ENCODE data around the gene COMT. TPM values are rescaled to one million over a fixed set of nuclear protein-coding genes. Genes with fewer than 3 reads are reported as not detected.

The COMT gene
- total and polyA plus RNA-seq, 2 donors from 2014 or later, result 118 to 244 TPM

DNA sequence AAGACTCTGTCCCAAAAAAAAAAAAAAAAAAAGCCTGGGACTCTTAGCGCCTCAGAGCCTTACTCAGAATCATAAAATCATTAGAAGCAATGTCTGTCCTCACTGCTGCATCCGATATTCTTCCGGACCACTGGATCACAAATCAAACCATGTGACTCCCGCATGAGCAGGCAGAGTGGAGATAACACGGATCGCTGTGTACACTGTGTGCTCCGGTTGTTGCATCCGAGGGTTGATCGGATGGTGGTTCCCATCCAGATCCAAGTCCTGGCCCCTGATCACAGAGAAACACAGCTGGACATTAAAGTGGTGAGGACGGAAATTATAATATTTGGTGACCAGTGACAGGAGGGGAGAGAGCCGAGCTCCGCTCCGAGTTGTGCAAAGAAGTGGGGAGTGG lies 9.8 kb downstream of the COMT start:
- Histone ChIP-seq H3K36me3 (ENCODE audit: control insufficient read depth in 2 of 3, insufficient read depth in 3 of 3, low read length in 3 of 3) (no peaks in the 10 kb centered on the region), H3K4me3 (ENCODE audit: low read length in 3 of 3) (no peak overlapping the region), H3K9me3 (ENCODE audit: control insufficient read depth in 2 of 3, insufficient read depth in 1 of 3, low read length in 3 of 3) (no peaks in the 10 kb centered on the region), H3K27me3 (ENCODE audit: control insufficient read depth, insufficient read depth, low read length) (no peaks in the 10 kb centered on the region), H3K9ac (ENCODE audit: low read length in 3 of 3) (no peak overlapping the region), H3K4me1 (ENCODE audit: control insufficient read depth in 2 of 3, insufficient read depth in 2 of 3, low read depth in 1 of 3, low read length in 3 of 3) (peaks cover 0 to 5% (median 4%) of the 10 kb centered on the region in 3 donors), H3K27ac (ENCODE audit: low read depth in 2 of 2, low read length in 2 of 2) (no peak overlapping the region)
- no peak for DNase-seq
- intact Hi-C loops (cut with DNase I), result no loop called here
- TF ChIP-seq, protein P1, sequence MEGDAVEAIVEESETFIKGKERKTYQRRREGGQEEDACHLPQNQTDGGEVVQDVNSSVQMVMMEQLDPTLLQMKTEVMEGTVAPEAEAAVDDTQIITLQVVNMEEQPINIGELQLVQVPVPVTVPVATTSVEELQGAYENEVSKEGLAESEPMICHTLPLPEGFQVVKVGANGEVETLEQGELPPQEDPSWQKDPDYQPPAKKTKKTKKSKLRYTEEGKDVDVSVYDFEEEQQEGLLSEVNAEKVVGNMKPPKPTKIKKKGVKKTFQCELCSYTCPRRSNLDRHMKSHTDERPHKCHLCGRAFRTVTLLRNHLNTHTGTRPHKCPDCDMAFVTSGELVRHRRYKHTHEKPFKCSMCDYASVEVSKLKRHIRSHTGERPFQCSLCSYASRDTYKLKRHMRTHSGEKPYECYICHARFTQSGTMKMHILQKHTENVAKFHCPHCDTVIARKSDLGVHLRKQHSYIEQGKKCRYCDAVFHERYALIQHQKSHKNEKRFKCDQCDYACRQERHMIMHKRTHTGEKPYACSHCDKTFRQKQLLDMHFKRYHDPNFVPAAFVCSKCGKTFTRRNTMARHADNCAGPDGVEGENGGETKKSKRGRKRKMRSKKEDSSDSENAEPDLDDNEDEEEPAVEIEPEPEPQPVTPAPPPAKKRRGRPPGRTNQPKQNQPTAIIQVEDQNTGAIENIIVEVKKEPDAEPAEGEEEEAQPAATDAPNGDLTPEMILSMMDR (IDR thresholded peaks at IDR 0.05; ENCODE audit: borderline replicate concordance, extremely low read depth, insufficient read depth), result no peak
- no peak for FAIRE-seq

DNA sequence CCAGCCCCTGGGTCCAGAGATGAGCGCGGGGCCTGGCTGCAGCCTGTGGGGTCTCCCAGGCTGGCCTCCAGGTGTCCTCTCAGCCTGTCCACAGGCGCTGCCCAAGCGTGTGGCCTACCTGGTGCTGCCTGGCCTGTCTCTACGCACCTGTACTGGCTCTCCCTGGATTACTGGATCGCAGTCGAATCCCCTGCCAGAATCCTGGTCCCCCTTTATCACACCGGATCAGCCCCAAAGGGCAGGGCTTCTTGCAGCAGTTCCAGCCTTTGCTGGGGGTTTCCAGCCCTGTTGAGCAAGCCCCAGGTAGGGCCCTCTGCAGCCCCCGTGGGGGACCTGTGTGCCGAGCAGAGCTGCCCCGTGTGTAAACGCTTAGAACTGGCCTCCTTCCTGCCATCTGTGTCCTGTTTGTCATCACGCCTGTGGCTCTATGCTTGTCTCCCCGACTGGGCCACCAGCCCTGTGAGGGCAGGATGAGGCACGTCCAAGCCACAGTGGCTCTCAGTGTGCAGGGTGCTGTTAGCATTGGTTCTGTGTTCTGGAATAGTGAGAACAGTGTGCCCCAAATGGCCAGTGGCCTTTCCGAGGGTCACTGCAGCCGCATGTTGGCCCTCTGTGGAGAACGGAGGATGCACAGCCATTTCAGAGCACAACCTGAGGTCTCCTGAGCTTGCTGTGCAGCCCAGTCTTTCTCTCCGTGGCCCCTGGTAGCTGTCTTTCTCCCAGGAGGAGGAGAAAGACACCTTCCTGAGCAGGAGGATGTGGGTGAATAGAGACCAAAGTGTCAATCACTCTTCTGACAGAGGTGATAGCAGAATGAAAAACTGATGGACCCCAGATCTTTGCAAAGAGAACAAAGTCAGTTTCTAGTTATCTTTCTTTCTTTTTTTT lies 13.9 kb downstream of the COMT start:
- H3K27ac ChIP-seq (ENCODE audit: low read depth in 2 of 2, low read length in 2 of 2), result no peak overlapping the region
- intact Hi-C loops (cut with DNase I), result no loop called here
- FAIRE-seq (no peak), DNase-seq (peak in 2 of 5 donors; percentile 37 to 54)
- H3K9ac ChIP-seq (ENCODE audit: low read length in 3 of 3), result no peak overlapping the region
- H3K9me3 ChIP-seq (ENCODE audit: control insufficient read depth in 2 of 3, insufficient read depth in 1 of 3, low read length in 3 of 3), result no peaks in the 10 kb centered on the region
- H3K4me3 ChIP-seq (ENCODE audit: low read length in 3 of 3), result no peak overlapping the region
- TF ChIP-seq, protein P1 (IDR thresholded peaks at IDR 0.05; ENCODE audit: borderline replicate concordance, extremely low read depth, insufficient read depth), result no peak
- H3K27me3 ChIP-seq (ENCODE audit: control insufficient read depth, insufficient read depth, low read length), result no peaks in the 10 kb centered on the region
- H3K4me1 ChIP-seq (ENCODE audit: control insufficient read depth in 2 of 3, insufficient read depth in 2 of 3, low read depth in 1 of 3, low read length in 3 of 3), result peaks cover 0 to 11% (median 10%) of the 10 kb centered on the region in 3 donors
- no peaks in the 10 kb centered on the region for H3K36me3 ChIP-seq (ENCODE audit: control insufficient read depth in 2 of 3, insufficient read depth in 3 of 3, low read length in 3 of 3)

DNA sequence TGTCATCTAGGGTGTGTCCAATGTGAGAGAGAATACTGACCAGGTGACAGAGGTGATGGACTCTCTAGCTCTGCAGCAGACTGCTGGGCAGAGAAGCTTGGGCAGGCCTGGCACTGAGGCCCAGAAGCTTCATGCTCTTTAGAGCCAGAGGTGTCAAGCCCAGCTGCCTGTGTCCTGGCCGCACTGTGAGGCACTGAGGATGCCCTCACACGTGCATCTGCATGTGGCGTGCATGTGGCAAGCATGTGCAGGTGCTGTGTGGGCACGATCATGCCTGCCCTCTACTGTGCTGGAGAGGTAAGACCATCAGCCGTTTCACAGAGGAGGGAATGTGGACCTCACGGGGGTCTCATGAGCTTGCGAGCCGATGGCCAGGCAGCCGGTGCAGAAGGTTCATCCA lies 15.9 kb downstream of the COMT start:
- Histone ChIP-seq H3K36me3 (ENCODE audit: control insufficient read depth in 2 of 3, insufficient read depth in 3 of 3, low read length in 3 of 3) (no peaks in the 10 kb centered on the region), H3K4me3 (ENCODE audit: low read length in 3 of 3) (no peak overlapping the region), H3K27ac (ENCODE audit: low read depth in 2 of 2, low read length in 2 of 2) (no peak overlapping the region), H3K4me1 (ENCODE audit: control insufficient read depth in 2 of 3, insufficient read depth in 2 of 3, low read depth in 1 of 3, low read length in 3 of 3) (peaks cover 0 to 23% (median 10%) of the 10 kb centered on the region in 3 donors), H3K9me3 (ENCODE audit: control insufficient read depth in 2 of 3, insufficient read depth in 1 of 3, low read length in 3 of 3) (no peaks in the 10 kb centered on the region), H3K27me3 (ENCODE audit: control insufficient read depth, insufficient read depth, low read length) (no peaks in the 10 kb centered on the region), H3K9ac (ENCODE audit: low read length in 3 of 3) (no peak overlapping the region)
- TF ChIP-seq, protein P1 (IDR thresholded peaks at IDR 0.05; ENCODE audit: borderline replicate concordance, extremely low read depth, insufficient read depth), result no peak
- intact Hi-C loops (cut with DNase I), result no loop called here
- FAIRE-seq (no peak), DNase-seq (peak in 2 of 5 donors; percentile 52 to 64)
